AG09319 (cell line): ENCODE data around the gene MIA2.

ENCODE experiments used
- DNase-seq: peaks from one replicate; pipeline ENCODE4 v3.0.0-alpha.2; 2010; ENCODE audit warnings: low read depth; ENCODE audit errors: extremely low read depth
- TF ChIP-seq, protein P1 (sequence below): IDR thresholded peaks from 2 replicates; pipeline ENCODE4 v1.5.1; 2011; ENCODE audit warnings: low read depth, mild to moderate bottlenecking, inconsistent platforms, low read length, moderate library complexity

MIA2 gene

DNA sequence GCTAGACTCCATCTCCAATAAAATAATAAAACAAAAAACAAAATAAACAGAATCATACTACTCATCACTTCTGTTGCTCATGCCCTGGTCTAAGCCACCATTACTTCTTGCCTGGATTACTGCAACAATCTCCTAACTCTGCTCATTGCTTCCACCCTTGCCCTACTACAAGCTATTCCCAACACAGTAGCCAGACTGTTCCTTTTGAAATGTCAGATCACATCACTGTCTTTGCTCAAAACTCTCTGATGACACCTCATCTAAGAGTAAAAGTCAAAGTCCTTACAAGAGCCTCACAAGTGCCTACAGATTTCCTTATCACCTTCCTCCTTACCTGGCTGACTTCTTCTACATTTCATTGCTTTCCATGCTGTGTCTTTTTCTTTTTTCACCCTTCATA is 188.5 kb downstream of the MIA2 start:
- TF ChIP-seq, protein P1, sequence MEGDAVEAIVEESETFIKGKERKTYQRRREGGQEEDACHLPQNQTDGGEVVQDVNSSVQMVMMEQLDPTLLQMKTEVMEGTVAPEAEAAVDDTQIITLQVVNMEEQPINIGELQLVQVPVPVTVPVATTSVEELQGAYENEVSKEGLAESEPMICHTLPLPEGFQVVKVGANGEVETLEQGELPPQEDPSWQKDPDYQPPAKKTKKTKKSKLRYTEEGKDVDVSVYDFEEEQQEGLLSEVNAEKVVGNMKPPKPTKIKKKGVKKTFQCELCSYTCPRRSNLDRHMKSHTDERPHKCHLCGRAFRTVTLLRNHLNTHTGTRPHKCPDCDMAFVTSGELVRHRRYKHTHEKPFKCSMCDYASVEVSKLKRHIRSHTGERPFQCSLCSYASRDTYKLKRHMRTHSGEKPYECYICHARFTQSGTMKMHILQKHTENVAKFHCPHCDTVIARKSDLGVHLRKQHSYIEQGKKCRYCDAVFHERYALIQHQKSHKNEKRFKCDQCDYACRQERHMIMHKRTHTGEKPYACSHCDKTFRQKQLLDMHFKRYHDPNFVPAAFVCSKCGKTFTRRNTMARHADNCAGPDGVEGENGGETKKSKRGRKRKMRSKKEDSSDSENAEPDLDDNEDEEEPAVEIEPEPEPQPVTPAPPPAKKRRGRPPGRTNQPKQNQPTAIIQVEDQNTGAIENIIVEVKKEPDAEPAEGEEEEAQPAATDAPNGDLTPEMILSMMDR: no peak
- DNase-seq: no peak

DNA sequence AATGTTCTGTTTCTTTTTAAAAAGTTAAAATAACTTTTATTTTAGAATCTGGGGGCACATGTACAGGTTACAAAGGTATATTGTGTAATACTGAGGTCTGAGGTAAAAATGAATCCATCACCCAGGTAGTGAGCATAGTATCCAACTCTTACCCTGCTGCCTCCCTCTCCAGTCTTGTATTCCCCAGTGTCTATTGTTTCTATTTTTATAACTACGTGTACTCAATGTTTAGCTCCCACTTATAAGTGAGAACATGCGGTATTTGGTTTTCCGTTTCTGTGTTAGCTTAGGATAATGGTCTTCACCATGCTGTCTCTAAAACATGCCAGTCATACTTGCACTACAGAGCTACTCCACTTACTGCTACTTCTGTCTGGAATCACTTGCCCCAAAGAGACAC is 190.1 kb downstream of the MIA2 start:
- TF ChIP-seq, protein P1: no peak
- no peak for DNase-seq

DNA sequence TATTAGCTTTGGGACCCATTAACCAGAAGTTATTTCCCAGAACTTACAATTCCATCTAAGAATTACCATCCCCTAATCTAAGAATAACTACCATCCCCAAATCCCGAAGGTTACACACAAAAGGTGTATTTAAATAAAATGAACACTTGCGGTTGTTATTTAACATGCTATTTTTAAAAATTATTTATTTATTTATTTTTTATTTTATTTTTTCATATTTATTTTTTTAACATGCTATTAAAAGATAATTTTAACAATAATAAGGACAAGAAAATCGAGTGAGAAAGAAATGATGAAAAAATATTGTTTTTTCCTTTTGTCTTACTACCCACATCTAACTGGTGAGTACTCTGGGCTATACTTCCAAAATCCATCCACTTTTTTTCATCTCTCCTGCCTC is 192.2 kb downstream of the MIA2 start:
- TF ChIP-seq, protein P1: no peak
- DNase-seq: no peak

DNA sequence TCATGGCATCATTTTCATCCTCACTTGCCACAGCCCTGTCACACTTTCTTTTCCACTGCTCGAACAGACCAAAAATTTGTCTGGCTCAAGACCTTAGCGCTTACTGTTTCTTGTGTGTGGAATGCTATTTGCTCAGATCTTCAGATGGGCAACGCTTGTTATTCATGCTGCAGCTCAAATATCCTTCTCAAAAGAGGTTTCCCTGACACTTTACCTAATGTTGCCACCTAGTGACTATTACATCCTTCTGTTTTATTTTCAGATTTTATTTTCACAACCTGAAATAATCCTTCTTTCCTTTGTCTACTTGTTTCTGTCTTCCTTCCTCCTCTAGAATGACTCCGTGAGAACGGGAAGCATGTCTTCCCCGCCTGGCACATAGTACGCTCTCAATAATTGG is 192.9 kb downstream of the MIA2 start:
- peak; percentile 35 for DNase-seq
- TF ChIP-seq, protein P1: peak; percentile 27

DNA sequence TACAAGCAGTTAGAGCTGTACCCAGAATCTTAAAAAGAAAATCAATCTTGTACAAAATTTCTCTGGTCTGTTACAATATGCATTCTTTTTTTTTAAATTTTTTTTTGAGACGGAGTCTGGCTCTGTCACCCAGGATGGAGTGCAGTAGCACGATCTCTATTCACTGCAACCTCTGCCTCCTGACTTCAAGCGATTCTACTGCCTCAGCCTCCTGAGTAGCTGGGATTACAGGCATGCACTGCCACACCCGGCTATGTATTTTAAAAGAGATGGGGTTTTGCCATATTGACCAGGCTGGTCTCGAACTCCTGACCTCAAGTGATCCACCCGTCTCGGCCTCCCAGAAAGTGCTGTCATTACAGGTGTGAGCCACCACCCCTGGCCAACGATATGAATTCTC is 194.4 kb downstream of the MIA2 start:
- TF ChIP-seq, protein P1: no peak
- no peak for DNase-seq

DNA sequence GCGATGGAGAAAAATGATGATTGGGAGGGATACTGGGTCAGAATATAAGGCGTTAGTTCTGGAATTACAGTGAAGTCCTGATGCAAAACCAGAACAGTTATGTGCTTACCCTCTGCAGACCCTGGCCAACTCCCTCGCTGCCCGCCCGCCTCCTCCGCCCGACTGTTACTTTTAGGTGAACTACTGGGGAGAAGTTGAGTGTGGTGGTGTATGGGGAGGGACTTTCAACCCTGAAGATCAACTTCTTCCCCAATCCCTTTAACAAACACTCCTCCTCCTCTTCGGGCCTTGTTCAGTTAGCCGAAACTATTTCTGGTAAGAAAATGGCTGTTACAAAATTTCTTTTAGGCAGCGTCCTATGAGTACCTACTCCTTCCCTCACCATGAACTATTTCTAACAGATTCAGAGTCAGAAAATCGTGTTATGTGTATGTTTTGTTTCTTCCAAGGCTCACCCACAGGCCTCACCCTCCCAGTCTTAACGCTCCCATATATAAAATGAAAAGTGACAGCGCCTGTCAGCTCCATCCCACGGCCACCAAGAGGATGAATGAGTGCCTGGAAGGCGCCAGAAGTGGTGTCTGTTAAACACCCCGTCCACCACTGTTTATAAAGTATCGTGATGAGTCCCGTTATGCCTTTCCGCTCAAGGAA is 197.2 kb downstream of the MIA2 start:
- TF ChIP-seq, protein P1: no peak
- no peak for DNase-seq

DNA sequence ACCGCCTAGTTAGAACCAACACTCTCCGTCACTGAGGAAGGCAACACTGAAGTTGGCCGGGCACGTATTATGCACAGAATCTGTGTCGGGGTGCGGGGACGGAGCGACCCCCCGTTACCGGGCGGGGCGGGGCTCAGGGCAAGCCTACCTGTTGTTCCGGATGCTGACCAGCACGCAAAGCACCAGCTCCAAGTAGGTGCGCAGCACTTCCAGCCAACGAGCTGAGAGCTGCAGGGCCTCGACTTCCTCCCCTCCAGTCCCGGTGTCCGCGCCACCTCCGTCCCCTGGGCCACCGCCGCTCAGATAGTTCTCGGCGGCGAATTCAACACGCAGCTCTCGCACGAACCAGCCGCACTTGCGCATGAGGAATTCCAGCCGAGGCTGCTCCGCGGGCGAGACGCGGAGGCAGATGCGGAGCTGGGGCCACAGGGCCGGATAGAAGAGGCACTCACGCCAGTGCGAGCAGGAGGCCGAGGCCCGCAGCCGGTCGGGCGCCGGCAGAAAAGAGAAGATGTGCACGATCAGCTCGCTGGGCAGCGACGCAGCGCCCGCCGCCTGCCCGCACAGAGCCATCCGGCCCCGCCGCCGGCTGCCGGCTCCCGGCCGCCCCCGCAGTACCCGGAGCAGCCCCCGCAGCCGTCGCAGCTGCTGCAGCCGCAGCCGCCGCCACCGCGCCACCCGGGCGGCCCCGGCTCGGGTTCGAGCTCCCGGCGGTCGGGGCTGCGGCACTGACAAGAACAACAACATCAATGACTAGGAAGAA is 197.9 kb downstream of the MIA2 start:
- no peak for DNase-seq
- TF ChIP-seq, protein P1: no peak
